ENCODE data around the gene PCSK2.
A peak's percentile ranks its signal among the peaks of the same experiment; 100 is the strongest.

The PCSK2 gene

GRCh38 chr20:17503301-17504065 is 276.6 kb downstream of the PCSK2 start:
- Mint-ChIP-seq H3K36me3 (ENCODE audit: low read depth) (no peaks in the 10 kb centered on the region), H3K27ac (peak overlapping the region; percentile 86), H3K4me1 (ENCODE audit: low read depth) (peaks cover 50% of the 10 kb centered on the region), H3K9me3 (no peaks in the 10 kb centered on the region), H3K4me3 (peak overlapping the region; percentile 90), H3K27me3 (ENCODE audit: low read depth) (peaks cover 14% of the 10 kb centered on the region)
- DNase-seq (ENCODE audit: low spot score): no peak

- peaks cover 10% of the 10 kb centered on the region for H3K27me3 Mint-ChIP-seq (ENCODE audit: low read depth)
- peak overlapping the region; percentile 90 for H3K4me3 Mint-ChIP-seq
- peak overlapping the region; percentile 86 for H3K27ac Mint-ChIP-seq
- no peaks in the 10 kb centered on the region for H3K36me3 Mint-ChIP-seq (ENCODE audit: low read depth)
- H3K4me1 Mint-ChIP-seq (ENCODE audit: low read depth): peaks cover 51% of the 10 kb centered on the region
- no peak for DNase-seq (ENCODE audit: low spot score)
- no peaks in the 10 kb centered on the region for H3K9me3 Mint-ChIP-seq
Observed at GRCh38 chr20:17504066-17504897, 277.4 kb downstream of the PCSK2 start.

GRCh38 chr20:17504898-17505635 is 278.2 kb downstream of the PCSK2 start:
- peaks cover 53% of the 10 kb centered on the region for H3K4me1 Mint-ChIP-seq (ENCODE audit: low read depth)
- H3K27ac Mint-ChIP-seq: peak overlapping the region; percentile 86
- DNase-seq (ENCODE audit: low spot score): no peak
- no peaks in the 10 kb centered on the region for H3K9me3 Mint-ChIP-seq
- H3K4me3 Mint-ChIP-seq: peak overlapping the region; percentile 90
- peaks cover 14% of the 10 kb centered on the region for H3K27me3 Mint-ChIP-seq (ENCODE audit: low read depth)
- H3K36me3 Mint-ChIP-seq (ENCODE audit: low read depth): peaks cover 2% of the 10 kb centered on the region

GRCh38 chr20:17505636-17506517 is 279.0 kb downstream of the PCSK2 start:
- H3K4me3 Mint-ChIP-seq: peak overlapping the region; percentile 90
- peaks cover 2% of the 10 kb centered on the region for H3K36me3 Mint-ChIP-seq (ENCODE audit: low read depth)
- peaks cover 55% of the 10 kb centered on the region for H3K4me1 Mint-ChIP-seq (ENCODE audit: low read depth)
- DNase-seq (ENCODE audit: low spot score): peak; percentile 76
- peak overlapping the region; percentile 86 for H3K27ac Mint-ChIP-seq
- H3K27me3 Mint-ChIP-seq (ENCODE audit: low read depth): peaks cover 15% of the 10 kb centered on the region
- no peaks in the 10 kb centered on the region for H3K9me3 Mint-ChIP-seq

GRCh38 chr20:17507032-17507431 is 280.2 kb downstream of the PCSK2 start:
- no peaks in the 10 kb centered on the region for H3K9me3 Mint-ChIP-seq
- H3K27me3 Mint-ChIP-seq (ENCODE audit: low read depth): peaks cover 11% of the 10 kb centered on the region
- peak overlapping the region; percentile 24 for H3K27ac Mint-ChIP-seq
- DNase-seq (ENCODE audit: low spot score): peak; percentile 12
- H3K4me1 Mint-ChIP-seq (ENCODE audit: low read depth): peaks cover 61% of the 10 kb centered on the region
- H3K4me3 Mint-ChIP-seq: peak overlapping the region; percentile 3
- peaks cover 4% of the 10 kb centered on the region for H3K36me3 Mint-ChIP-seq (ENCODE audit: low read depth)

GRCh38 chr20:17507531-17507930 is 280.7 kb downstream of the PCSK2 start:
- DNase-seq (ENCODE audit: low spot score): no peak
- Mint-ChIP-seq H3K27me3 (ENCODE audit: low read depth) (peaks cover 11% of the 10 kb centered on the region), H3K27ac (peak overlapping the region; percentile 24), H3K9me3 (no peaks in the 10 kb centered on the region), H3K4me1 (ENCODE audit: low read depth) (peaks cover 62% of the 10 kb centered on the region), H3K36me3 (ENCODE audit: low read depth) (peaks cover 4% of the 10 kb centered on the region), H3K4me3 (peak overlapping the region; percentile 3)

GRCh38 chr20:17508756-17509155 is 281.9 kb downstream of the PCSK2 start:
- H3K27me3 Mint-ChIP-seq (ENCODE audit: low read depth): peaks cover 13% of the 10 kb centered on the region
- H3K4me1 Mint-ChIP-seq (ENCODE audit: low read depth): peaks cover 57% of the 10 kb centered on the region
- no peak overlapping the region for H3K4me3 Mint-ChIP-seq

GRCh38 chr20:17510548-17510947 is 283.7 kb downstream of the PCSK2 start:
- H3K4me3 Mint-ChIP-seq: no peak overlapping the region
- no peak for DNase-seq (ENCODE audit: low spot score)
- peaks cover 15% of the 10 kb centered on the region for H3K27me3 Mint-ChIP-seq (ENCODE audit: low read depth)
- H3K4me1 Mint-ChIP-seq (ENCODE audit: low read depth): peaks cover 42% of the 10 kb centered on the region
- no peaks in the 10 kb centered on the region for H3K9me3 Mint-ChIP-seq
- no peak overlapping the region for H3K27ac Mint-ChIP-seq
- H3K36me3 Mint-ChIP-seq (ENCODE audit: low read depth): peaks cover 7% of the 10 kb centered on the region

More at GRCh38 chr20:17508756-17509155, 281.9 kb downstream of the PCSK2 start:
- Mint-ChIP-seq H3K27ac (no peak overlapping the region), H3K9me3 (no peaks in the 10 kb centered on the region), H3K36me3 (ENCODE audit: low read depth) (peaks cover 7% of the 10 kb centered on the region)
- no peak for DNase-seq (ENCODE audit: low spot score)

GRCh38 chr20:17511401-17511800 is 284.6 kb downstream of the PCSK2 start:
- Mint-ChIP-seq H3K27me3 (ENCODE audit: low read depth) (peaks cover 18% of the 10 kb centered on the region), H3K4me3 (peak overlapping the region; percentile 9), H3K27ac (peak overlapping the region; percentile 5), H3K4me1 (ENCODE audit: low read depth) (peaks cover 37% of the 10 kb centered on the region), H3K36me3 (ENCODE audit: low read depth) (peaks cover 7% of the 10 kb centered on the region), H3K9me3 (no peaks in the 10 kb centered on the region)
- DNase-seq (ENCODE audit: low spot score): no peak

GRCh38 chr20:17513939-17514338 is 287.1 kb downstream of the PCSK2 start:
- Mint-ChIP-seq H3K27ac (no peak overlapping the region), H3K4me1 (ENCODE audit: low read depth) (peaks cover 28% of the 10 kb centered on the region), H3K27me3 (ENCODE audit: low read depth) (peaks cover 18% of the 10 kb centered on the region), H3K9me3 (no peaks in the 10 kb centered on the region), H3K4me3 (no peak overlapping the region), H3K36me3 (ENCODE audit: low read depth) (peaks cover 7% of the 10 kb centered on the region)
- no peak for DNase-seq (ENCODE audit: low spot score)

- no peak for DNase-seq (ENCODE audit: low spot score)
- H3K36me3 Mint-ChIP-seq (ENCODE audit: low read depth): peaks cover 5% of the 10 kb centered on the region
- H3K4me1 Mint-ChIP-seq (ENCODE audit: low read depth): peaks cover 26% of the 10 kb centered on the region
- peaks cover 14% of the 10 kb centered on the region for H3K27me3 Mint-ChIP-seq (ENCODE audit: low read depth)
- H3K27ac Mint-ChIP-seq: no peak overlapping the region
- H3K4me3 Mint-ChIP-seq: no peak overlapping the region
- H3K9me3 Mint-ChIP-seq: no peaks in the 10 kb centered on the region
Observed at GRCh38 chr20:17515053-17515452, 288.2 kb downstream of the PCSK2 start.

GRCh38 chr20:17518339-17519052 is 291.7 kb downstream of the PCSK2 start:
- peaks cover 17% of the 10 kb centered on the region for H3K4me1 Mint-ChIP-seq (ENCODE audit: low read depth)
- peaks cover 18% of the 10 kb centered on the region for H3K27me3 Mint-ChIP-seq (ENCODE audit: low read depth)

More at GRCh38 chr20:17518339-17519052, 291.7 kb downstream of the PCSK2 start:
- DNase-seq (ENCODE audit: low spot score): no peak
- Mint-ChIP-seq H3K4me3 (no peak overlapping the region), H3K9me3 (no peaks in the 10 kb centered on the region), H3K36me3 (ENCODE audit: low read depth) (no peaks in the 10 kb centered on the region), H3K27ac (no peak overlapping the region)

Data from T-helper 2 cell treated with Interferon-gamma antibody and Interleukin-4, amounts not matched to agents 5 μg/mL and 100 μg/mL, for 36 hours (primary cell).